ENCODE results near the gene ACSS1.

GRCh38 chr20:25089662-25090061 is 31.7 kb upstream of the ACSS1 start:
- TF ChIP-seq CTCF (IDR thresholded peaks at IDR 0.05; ENCODE audit: low read depth, low read length, poor library complexity, severe bottlenecking) = no peak
- TF ChIP-seq EZH2phosphoT487 (IDR thresholded peaks at IDR 0.05; ENCODE audit: borderline replicate concordance, low read length) = no peak

Data from DOHH2 (cell line).